K562 (cell line): ENCODE measurements around the gene ATXN1L. TPM values are rescaled to one million over a fixed set of nuclear protein-coding genes. Genes with fewer than 3 reads are reported as not detected.

ENCODE experiments used
- ATAC-seq: fragments of 200-7000 bp; cut with Tn5 transposase; 3 replicates; pipeline ENCODE4 v1.9.1; 2020; ENCODE audit warnings: moderate library complexity
- BruUV-seq: library from RNA; stranded (reverse); fragments of 400-500 nt; replicated peaks from 2 replicates; lab custom pipeline; 2021; lab: Mats Ljungman, UMichigan
- CTCF ChIA-PET: fragments of 300-600 bp; formaldehyde crosslinking; extraction: SDS; loops from one replicate; lab custom pipeline; 2021; ENCODE audit warnings: low intra/inter-chr PET ratio; lab: Yijun Ruan, JAX
- POLR2A ChIA-PET: fragments of 300-600, 350-650 bp; sonication (Branson Sonifier 250); formaldehyde crosslinking; extraction: SDS; loops from one replicate; lab custom pipeline; 2021; ENCODE audit warnings: antibody characterized with exemption, inconsistent platforms; lab: Yijun Ruan, JAX
- DNase-seq, 4 experiments: peaks; one replicate each; pipeline versions ENCODE4 v3.0.0 to v3.0.0-alpha.2; 2011 to 2018; ENCODE audit warnings: low spot score in 3 of 4, mixed read lengths in 3 of 4; ENCODE audit errors: extremely low read depth in 1 of 4
- FAIRE-seq: peaks from 2 replicates; lab custom pipeline; 2011; peaks lifted over from hg19 to GRCh38; lab: Jason Lieb, UNC
- H2AFZ ChIP-seq: 2 replicates; pipeline ENCODE4 v1.6.0; 2011; ENCODE audit warnings: low read depth, low read length, control low read depth, inconsistent platforms
- H3K27ac ChIP-seq: fragments of 200-600 bp; 3 replicates; pipeline ENCODE4 v1.8.0; 2011; ENCODE audit warnings: low read depth, mild to moderate bottlenecking, control low read depth, inconsistent platforms, low read length, moderate library complexity, mixed read lengths; ENCODE audit errors: extremely low read depth
- H3K27me3 ChIP-seq, 2 experiments: fragments of 300-600 bp in 1 of 2; 2 replicates in 1 of 2; 3 replicates in 1 of 2; pipeline versions ENCODE4 v1.6.0 to v1.8.0; 2011; ENCODE audit warnings: inconsistent platforms in 2 of 2, low read length in 2 of 2, mild to moderate bottlenecking in 1 of 2, mixed read lengths in 1 of 2, moderate library complexity in 1 of 2; ENCODE audit not compliant: control insufficient read depth in 2 of 2, insufficient read depth in 2 of 2
- H3K36me3 ChIP-seq: fragments of 300-600 bp; 3 replicates; pipeline ENCODE4 v1.8.0; 2011; ENCODE audit warnings: mild to moderate bottlenecking, low read length, inconsistent platforms; ENCODE audit not compliant: control insufficient read depth, insufficient read depth
- H3K4me1 ChIP-seq, 2 experiments: fragments of 200-600 bp in 1 of 2; replicated peaks in 1 of 2; 2 replicates in 1 of 2; 3 replicates in 1 of 2; pipeline versions ENCODE4 v1.5.1 to v1.8.0; 2011; ENCODE audit warnings: inconsistent platforms in 2 of 2, low read length in 2 of 2, mild to moderate bottlenecking in 1 of 2, mixed read lengths in 1 of 2, moderate library complexity in 1 of 2; ENCODE audit not compliant: control insufficient read depth in 2 of 2, insufficient read depth in 2 of 2
- H3K4me2 ChIP-seq: 2 replicates; pipeline ENCODE4 v1.6.1; 2011; ENCODE audit warnings: low read length, control low read depth, inconsistent platforms, mixed read lengths; ENCODE audit not compliant: insufficient read depth
- H3K4me3 ChIP-seq: fragments of 200-600 bp; sonication (generic), shearing (Covaris generic); 2 replicates; pipeline ENCODE4 v1.5.1; 2016; ENCODE audit warnings: control low read depth, inconsistent platforms
- H3K79me2 ChIP-seq: fragments of 200-600 bp; 3 replicates; pipeline ENCODE4 v1.8.0; 2011; ENCODE audit warnings: low read length, inconsistent platforms; ENCODE audit not compliant: control insufficient read depth, insufficient read depth
- H3K9ac ChIP-seq, 2 experiments: 2 replicates each; pipeline versions ENCODE4 v1.6.0 to v1.6.1; 2011; ENCODE audit warnings: low read depth in 2 of 2, low read length in 2 of 2, control low read depth in 1 of 2, inconsistent platforms in 1 of 2, mild to moderate bottlenecking in 1 of 2, mixed read lengths in 1 of 2; ENCODE audit not compliant: insufficient read depth in 1 of 2
- H3K9me1 ChIP-seq: one replicate; pipeline ENCODE4 v1.6.0; 2011; ENCODE audit warnings: inconsistent platforms, mild to moderate bottlenecking, low read length, moderate library complexity; ENCODE audit not compliant: control insufficient read depth, insufficient read depth
- H3K9me3 ChIP-seq: replicated peaks from 2 replicates; pipeline ENCODE4 v1.5.1; 2011; ENCODE audit warnings: low read depth, low read length, inconsistent platforms; ENCODE audit not compliant: control insufficient read depth, insufficient read depth
- H4K20me1 ChIP-seq: replicated peaks from 2 replicates; pipeline ENCODE4 v1.6.1; 2011; ENCODE audit warnings: low read length, inconsistent platforms, mixed read lengths; ENCODE audit not compliant: control insufficient read depth, insufficient read depth
- ARID1B ChIP-seq: fragments of 450-650 bp; IDR thresholded peaks from 2 replicates; pipeline ENCODE4 v1.6.1; 2016; ENCODE audit warnings: antibody characterized with exemption, mild to moderate bottlenecking, inconsistent platforms
- CEBPB ChIP-seq: fragments of 450-650 bp; IDR thresholded peaks from 2 replicates; pipeline ENCODE4 v1.6.1; 2016; ENCODE audit warnings: missing genetic modification characterization, missing compliant biosample characterization
- IRF2 ChIP-seq: sonication (generic); formaldehyde crosslinking; IDR thresholded peaks from 2 replicates; pipeline ENCODE4 v1.8.1; 2022; ENCODE audit warnings: mild to moderate bottlenecking, missing genetic modification reagents
- JUND ChIP-seq, 2 experiments: IDR thresholded peaks; 2 replicates in 1 of 2; 3 replicates in 1 of 2; pipeline ENCODE4 v1.6.1; 2011; ENCODE audit warnings: borderline replicate concordance in 2 of 2, low read depth in 2 of 2, low read length in 2 of 2, improper control_type of control experiment in 1 of 2, missing biosample characterization in 1 of 2, missing genetic modification characterization in 1 of 2, missing genetic modification reagents in 1 of 2
- KAT7 ChIP-seq: sonication (generic); formaldehyde crosslinking; IDR thresholded peaks from 2 replicates; pipeline ENCODE4 v1.8.0; 2022; ENCODE audit warnings: missing genetic modification reagents, mild to moderate bottlenecking, borderline replicate concordance
- NONO ChIP-seq, 2 experiments: fragments of 200-400 bp in 1 of 2; fragments of 450-650 bp in 1 of 2; formaldehyde crosslinking in 1 of 2; IDR thresholded peaks; 2 replicates each; pipeline ENCODE4 v1.6.1; 2017; ENCODE audit warnings: low read depth in 2 of 2, mild to moderate bottlenecking in 2 of 2, moderate library complexity in 2 of 2, low read length in 1 of 2
- TCF3 ChIP-seq: sonication (generic); formaldehyde crosslinking; IDR thresholded peaks from 2 replicates; pipeline ENCODE4 v1.4.0; 2020; ENCODE audit warnings: mild to moderate bottlenecking, missing genetic modification reagents
- WGBS: fragments of 100-300 bp; shearing (Covaris generic); methylation state at CpG from one replicate; pipeline ENCODE4 v1.1.6; 2016; ENCODE audit warnings: low coverage, mixed read lengths; ENCODE audit not compliant: insufficient coverage; ENCODE audit errors: missing lambda C conversion rate; 5-methylcytosine and 5-hydroxymethylcytosine counted together
- in situ Hi-C: fragments of 300-500 bp; cut with MboI; formaldehyde crosslinking; loops from 4 replicates; pipeline ENCODE4 v1.15.0; 2018; ENCODE audit warnings: inconsistent platforms, mixed read lengths
- intact Hi-C: fragments of 100-400 bp; cut with micrococcal nuclease; formaldehyde crosslinking; loops from 2 replicates; pipeline ENCODE4 v1.14.2; 2022
- polyA plus RNA-seq, 8 experiments: library from polyadenylated mRNA; depleted of rRNA in 4 of 8; stranded (reverse) in 5 of 8; unstranded in 3 of 8; fragments of >200 nt; fragmentation: Nextera tagmentation in 2 of 8; fragmentation: Illumina TruSeq in 1 of 8; extraction: Ambion mirVana in 2 of 8; extraction: Trizol in 1 of 8; gene quantifications; 2 replicates each; pipeline versions ENCODE4 v1.2.1 to v1.2.3, GENCODE V29; 2011 to 2014; ENCODE audit warnings: inconsistent platforms in 1 of 8, missing spikeins in 1 of 8
- total RNA-seq, 7 experiments: library from RNA; depleted of rRNA in 6 of 7; stranded (reverse); fragments of >200 nt in 6 of 7; fragmentation: Illumina TruSeq in 2 of 7; extraction: Trizol in 2 of 7; gene quantifications; 2 replicates each; pipeline versions ENCODE4 v1.2.1 to v1.2.3, GENCODE V29; 2011 to 2021; ENCODE audit warnings: low replicate concordance in 1 of 7
- TF ChIP-seq, protein P1 (sequence below): fragments of 450-650 bp; IDR thresholded peaks from 2 replicates; pipeline ENCODE4 v1.6.1; 2017; ENCODE audit warnings: mild to moderate bottlenecking, moderate library complexity
- TF ChIP-seq, protein P2 (sequence below), 2 experiments: fragments of 450-650 bp in 1 of 2; sonication (generic) in 1 of 2; formaldehyde crosslinking in 1 of 2; IDR thresholded peaks in 1 of 2; conservative IDR thresholded peaks in 1 of 2; 2 replicates each; pipeline versions ENCODE4 v1.6.1 to v1.8.1; 2016 to 2023; ENCODE audit warnings: mild to moderate bottlenecking in 2 of 2, moderate library complexity in 2 of 2, inconsistent platforms in 1 of 2, missing genetic modification reagents in 1 of 2
- TF ChIP-seq, protein P3 (sequence below): fragments of 450-650 bp; IDR thresholded peaks from 2 replicates; pipeline ENCODE4 v1.6.1; 2016; ENCODE audit warnings: missing biosample characterization, missing genetic modification characterization
- TF ChIP-seq, protein P4 (sequence below): fragments of 450-650 bp; formaldehyde crosslinking; IDR thresholded peaks from 2 replicates; pipeline ENCODE4 v1.4.0; 2022; ENCODE audit warnings: mild to moderate bottlenecking, moderate library complexity
- TF ChIP-seq, protein P5 (sequence below): IDR thresholded peaks from 2 replicates; pipeline ENCODE4 v1.6.1; 2011; ENCODE audit warnings: borderline replicate concordance, low read depth, mild to moderate bottlenecking, moderate library complexity, low read length; ENCODE audit not compliant: insufficient read depth, poor library complexity, severe bottlenecking

Gene ATXN1L
- total and polyA plus RNA-seq, 9 of the 15 experiments (the other 6 are each of a cell fraction or from before 2014, with no cell fraction given), result 1.4 to 11.3 (median 9.3) TPM

DNA sequence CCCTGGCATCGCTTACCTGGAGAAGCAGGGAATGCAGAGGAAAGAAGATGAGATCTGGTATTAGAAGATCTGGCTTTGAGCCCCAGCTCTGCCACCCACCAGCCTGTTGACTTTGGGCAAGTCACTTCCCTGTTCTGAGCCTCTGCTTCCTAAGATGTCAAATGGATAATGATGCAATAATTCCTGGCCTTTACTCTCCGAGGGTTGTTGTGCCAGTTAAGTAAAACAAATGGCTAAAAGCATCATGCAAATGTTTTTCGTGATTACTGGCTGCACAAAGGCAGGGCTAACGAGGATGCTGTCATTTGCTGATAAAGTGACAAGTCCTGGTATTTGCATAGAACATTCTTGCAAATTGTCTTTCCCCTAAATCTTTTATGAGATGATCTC lies 39.5 kb downstream of the ATXN1L start:
- FAIRE-seq (peak; percentile 40), ATAC-seq (no peak), DNase-seq (peak in 1 of 4 experiments; percentile 11)
- intact Hi-C loops, result no loop called here
- peaks cover 7% of the 10 kb centered on the region for H4K20me1 ChIP-seq
- no peaks in the 10 kb centered on the region for H3K27me3 ChIP-seq
- no peaks in the 10 kb centered on the region for H3K79me2 ChIP-seq
- no peak overlapping the region for H3K27ac ChIP-seq
- ChIA-PET POLR2A (interaction anchor here (1.5 to 1.8 kb wide), 2 partner anchors 9 to 12 kb away, joined by 5 to 7 read pairs; partner anchors contain the start of gene IST1), CTCF (no interaction called here)
- no peaks in the 10 kb centered on the region for H3K9me3 ChIP-seq
- no peak overlapping the region for H3K4me3 ChIP-seq
- in situ Hi-C loops, result no loop called here
- WGBS, result 25% methylated on average over 4 of the region's 4 CpGs
- peak overlapping the region; percentile 26; the same call in 1 of the 2 replicates for H3K4me2 ChIP-seq
- no peaks in the 10 kb centered on the region for H3K9me1 ChIP-seq
- H3K9ac ChIP-seq, result no peak overlapping the region
- no TSS peak for BruUV-seq
- H3K36me3 ChIP-seq, result no peaks in the 10 kb centered on the region
- peaks cover 13 to 26% of the 10 kb centered on the region in 2 experiments; a peak in 4 of 5 replicates for H3K4me1 ChIP-seq
- H2AFZ ChIP-seq, result peak overlapping the region; percentile 20
- TF ChIP-seq NONO (IDR thresholded peaks at IDR 0.05; ENCODE audit: low read depth in 2 of 2, low read length in 1 of 2) (no peak), KAT7 (no peak), TCF3 (CRISPR knock-in tag) (no peak), ARID1B (0 out of 2 replicates have a peak, but pooled peaks have one; percentile 18), CEBPB (tag) (peak; percentile 76), IRF2 (CRISPR knock-in tag) (no peak), JUND (IDR thresholded peaks at IDR 0.05; ENCODE audit: borderline replicate concordance, low read depth, low read length) (peak; percentile 22; the same call in 1 of the 2 replicates), JUND (tag; IDR thresholded peaks at IDR 0.05; ENCODE audit: borderline replicate concordance, low read depth, low read length) (0 out of 3 replicates have a peak, but pooled peaks have one; percentile 25)
- TF ChIP-seq, protein P1, sequence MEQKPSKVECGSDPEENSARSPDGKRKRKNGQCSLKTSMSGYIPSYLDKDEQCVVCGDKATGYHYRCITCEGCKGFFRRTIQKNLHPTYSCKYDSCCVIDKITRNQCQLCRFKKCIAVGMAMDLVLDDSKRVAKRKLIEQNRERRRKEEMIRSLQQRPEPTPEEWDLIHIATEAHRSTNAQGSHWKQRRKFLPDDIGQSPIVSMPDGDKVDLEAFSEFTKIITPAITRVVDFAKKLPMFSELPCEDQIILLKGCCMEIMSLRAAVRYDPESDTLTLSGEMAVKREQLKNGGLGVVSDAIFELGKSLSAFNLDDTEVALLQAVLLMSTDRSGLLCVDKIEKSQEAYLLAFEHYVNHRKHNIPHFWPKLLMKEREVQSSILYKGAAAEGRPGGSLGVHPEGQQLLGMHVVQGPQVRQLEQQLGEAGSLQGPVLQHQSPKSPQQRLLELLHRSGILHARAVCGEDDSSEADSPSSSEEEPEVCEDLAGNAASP, result no peak
- TF ChIP-seq, protein P2, sequence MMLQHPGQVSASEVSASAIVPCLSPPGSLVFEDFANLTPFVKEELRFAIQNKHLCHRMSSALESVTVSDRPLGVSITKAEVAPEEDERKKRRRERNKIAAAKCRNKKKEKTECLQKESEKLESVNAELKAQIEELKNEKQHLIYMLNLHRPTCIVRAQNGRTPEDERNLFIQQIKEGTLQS (IDR thresholded peaks at IDR 0.05), result peak; percentile 92
- TF ChIP-seq, protein P2 (CRISPR knock-in tag; conservative IDR thresholded peaks at IDR 0.05), result no peak
- TF ChIP-seq, protein P3, sequence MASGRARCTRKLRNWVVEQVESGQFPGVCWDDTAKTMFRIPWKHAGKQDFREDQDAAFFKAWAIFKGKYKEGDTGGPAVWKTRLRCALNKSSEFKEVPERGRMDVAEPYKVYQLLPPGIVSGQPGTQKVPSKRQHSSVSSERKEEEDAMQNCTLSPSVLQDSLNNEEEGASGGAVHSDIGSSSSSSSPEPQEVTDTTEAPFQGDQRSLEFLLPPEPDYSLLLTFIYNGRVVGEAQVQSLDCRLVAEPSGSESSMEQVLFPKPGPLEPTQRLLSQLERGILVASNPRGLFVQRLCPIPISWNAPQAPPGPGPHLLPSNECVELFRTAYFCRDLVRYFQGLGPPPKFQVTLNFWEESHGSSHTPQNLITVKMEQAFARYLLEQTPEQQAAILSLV (tag), result 0 out of 2 replicates have a peak, but pooled peaks have one; percentile 56
- TF ChIP-seq, protein P4, sequence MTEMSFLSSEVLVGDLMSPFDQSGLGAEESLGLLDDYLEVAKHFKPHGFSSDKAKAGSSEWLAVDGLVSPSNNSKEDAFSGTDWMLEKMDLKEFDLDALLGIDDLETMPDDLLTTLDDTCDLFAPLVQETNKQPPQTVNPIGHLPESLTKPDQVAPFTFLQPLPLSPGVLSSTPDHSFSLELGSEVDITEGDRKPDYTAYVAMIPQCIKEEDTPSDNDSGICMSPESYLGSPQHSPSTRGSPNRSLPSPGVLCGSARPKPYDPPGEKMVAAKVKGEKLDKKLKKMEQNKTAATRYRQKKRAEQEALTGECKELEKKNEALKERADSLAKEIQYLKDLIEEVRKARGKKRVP (CRISPR knock-in tag), result peak; percentile 60; the same call in 1 of the 2 replicates
- TF ChIP-seq, protein P5, sequence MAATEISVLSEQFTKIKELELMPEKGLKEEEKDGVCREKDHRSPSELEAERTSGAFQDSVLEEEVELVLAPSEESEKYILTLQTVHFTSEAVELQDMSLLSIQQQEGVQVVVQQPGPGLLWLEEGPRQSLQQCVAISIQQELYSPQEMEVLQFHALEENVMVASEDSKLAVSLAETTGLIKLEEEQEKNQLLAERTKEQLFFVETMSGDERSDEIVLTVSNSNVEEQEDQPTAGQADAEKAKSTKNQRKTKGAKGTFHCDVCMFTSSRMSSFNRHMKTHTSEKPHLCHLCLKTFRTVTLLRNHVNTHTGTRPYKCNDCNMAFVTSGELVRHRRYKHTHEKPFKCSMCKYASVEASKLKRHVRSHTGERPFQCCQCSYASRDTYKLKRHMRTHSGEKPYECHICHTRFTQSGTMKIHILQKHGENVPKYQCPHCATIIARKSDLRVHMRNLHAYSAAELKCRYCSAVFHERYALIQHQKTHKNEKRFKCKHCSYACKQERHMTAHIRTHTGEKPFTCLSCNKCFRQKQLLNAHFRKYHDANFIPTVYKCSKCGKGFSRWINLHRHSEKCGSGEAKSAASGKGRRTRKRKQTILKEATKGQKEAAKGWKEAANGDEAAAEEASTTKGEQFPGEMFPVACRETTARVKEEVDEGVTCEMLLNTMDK, result no peak
